Measurements from ENCODE around the gene NLRP5.

DNA sequence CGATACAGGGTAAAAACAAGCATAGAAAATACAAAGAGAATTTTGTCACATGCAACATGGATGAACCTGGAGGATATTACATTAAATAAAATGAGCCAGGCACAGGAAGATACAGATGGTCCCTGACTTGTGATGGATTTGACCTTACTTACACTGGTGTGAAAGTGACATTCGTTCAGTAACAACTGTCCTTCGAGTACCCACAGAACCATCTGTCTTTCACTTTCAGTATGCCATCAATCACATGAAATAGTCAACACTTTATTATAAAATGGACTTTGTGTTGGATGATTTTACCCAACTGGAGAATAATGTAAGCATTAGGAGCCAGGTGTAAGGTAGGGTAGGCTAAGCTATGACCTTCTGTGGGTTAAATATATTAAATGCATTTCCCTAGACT is 83.1 kb downstream of the NLRP5 start:
- TF ChIP-seq, protein P1, sequence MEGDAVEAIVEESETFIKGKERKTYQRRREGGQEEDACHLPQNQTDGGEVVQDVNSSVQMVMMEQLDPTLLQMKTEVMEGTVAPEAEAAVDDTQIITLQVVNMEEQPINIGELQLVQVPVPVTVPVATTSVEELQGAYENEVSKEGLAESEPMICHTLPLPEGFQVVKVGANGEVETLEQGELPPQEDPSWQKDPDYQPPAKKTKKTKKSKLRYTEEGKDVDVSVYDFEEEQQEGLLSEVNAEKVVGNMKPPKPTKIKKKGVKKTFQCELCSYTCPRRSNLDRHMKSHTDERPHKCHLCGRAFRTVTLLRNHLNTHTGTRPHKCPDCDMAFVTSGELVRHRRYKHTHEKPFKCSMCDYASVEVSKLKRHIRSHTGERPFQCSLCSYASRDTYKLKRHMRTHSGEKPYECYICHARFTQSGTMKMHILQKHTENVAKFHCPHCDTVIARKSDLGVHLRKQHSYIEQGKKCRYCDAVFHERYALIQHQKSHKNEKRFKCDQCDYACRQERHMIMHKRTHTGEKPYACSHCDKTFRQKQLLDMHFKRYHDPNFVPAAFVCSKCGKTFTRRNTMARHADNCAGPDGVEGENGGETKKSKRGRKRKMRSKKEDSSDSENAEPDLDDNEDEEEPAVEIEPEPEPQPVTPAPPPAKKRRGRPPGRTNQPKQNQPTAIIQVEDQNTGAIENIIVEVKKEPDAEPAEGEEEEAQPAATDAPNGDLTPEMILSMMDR (conservative IDR thresholded peaks at IDR 0.05 in 1 of 2, IDR thresholded peaks at IDR 0.05 in 1 of 2; ENCODE audit: low read depth in 1 of 2, low read length in 2 of 2): no peak
- no peak for TF ChIP-seq EZH2 (IDR thresholded peaks at IDR 0.05; ENCODE audit: low read length, missing control alignments)

Data from fibroblast of lung (primary cell).